Measurements from ENCODE around the gene PLOD3. TPM values are rescaled to one million over a fixed set of nuclear protein-coding genes. Genes with fewer than 3 reads are reported as not detected.

PLOD3 gene
- total and polyA plus RNA-seq, 2 donors from 2014 or later: 53.5 to 78.8 TPM

DNA sequence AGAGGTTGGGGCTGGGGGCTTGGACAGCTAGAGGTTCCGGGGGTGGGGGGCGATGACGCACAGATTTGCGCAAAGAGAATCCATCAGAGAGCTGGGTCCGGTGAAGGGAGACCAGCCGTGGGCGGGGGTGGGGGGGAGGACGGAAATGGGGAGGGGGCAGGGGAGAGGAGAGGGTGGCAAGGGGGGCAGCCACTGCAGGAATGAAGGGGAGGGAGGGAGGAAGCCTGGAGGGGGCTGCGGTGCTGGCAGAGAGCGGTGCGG is 50.8 kb downstream of the PLOD3 start:
- H3K27me3 ChIP-seq (ENCODE audit: control insufficient read depth, insufficient read depth, low read length): peaks cover 59% of the 10 kb centered on the region
- TF ChIP-seq, protein P1, sequence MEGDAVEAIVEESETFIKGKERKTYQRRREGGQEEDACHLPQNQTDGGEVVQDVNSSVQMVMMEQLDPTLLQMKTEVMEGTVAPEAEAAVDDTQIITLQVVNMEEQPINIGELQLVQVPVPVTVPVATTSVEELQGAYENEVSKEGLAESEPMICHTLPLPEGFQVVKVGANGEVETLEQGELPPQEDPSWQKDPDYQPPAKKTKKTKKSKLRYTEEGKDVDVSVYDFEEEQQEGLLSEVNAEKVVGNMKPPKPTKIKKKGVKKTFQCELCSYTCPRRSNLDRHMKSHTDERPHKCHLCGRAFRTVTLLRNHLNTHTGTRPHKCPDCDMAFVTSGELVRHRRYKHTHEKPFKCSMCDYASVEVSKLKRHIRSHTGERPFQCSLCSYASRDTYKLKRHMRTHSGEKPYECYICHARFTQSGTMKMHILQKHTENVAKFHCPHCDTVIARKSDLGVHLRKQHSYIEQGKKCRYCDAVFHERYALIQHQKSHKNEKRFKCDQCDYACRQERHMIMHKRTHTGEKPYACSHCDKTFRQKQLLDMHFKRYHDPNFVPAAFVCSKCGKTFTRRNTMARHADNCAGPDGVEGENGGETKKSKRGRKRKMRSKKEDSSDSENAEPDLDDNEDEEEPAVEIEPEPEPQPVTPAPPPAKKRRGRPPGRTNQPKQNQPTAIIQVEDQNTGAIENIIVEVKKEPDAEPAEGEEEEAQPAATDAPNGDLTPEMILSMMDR (IDR thresholded peaks at IDR 0.05; ENCODE audit: borderline replicate concordance, extremely low read depth, insufficient read depth): no peak
- H3K4me3 ChIP-seq (ENCODE audit: low read length in 3 of 3): no peak overlapping the region
- no peaks in the 10 kb centered on the region for H3K36me3 ChIP-seq (ENCODE audit: control insufficient read depth in 2 of 3, insufficient read depth in 3 of 3, low read length in 3 of 3)
- H3K9ac ChIP-seq (ENCODE audit: low read length in 3 of 3): no peak overlapping the region
- FAIRE-seq (no peak), DNase-seq (no peak)
- no peaks in the 10 kb centered on the region for H3K9me3 ChIP-seq (ENCODE audit: control insufficient read depth in 2 of 3, insufficient read depth in 1 of 3, low read length in 3 of 3)
- H3K27ac ChIP-seq (ENCODE audit: low read depth in 2 of 2, low read length in 2 of 2): no peak overlapping the region
- intact Hi-C loops (cut with DNase I): no loop called here
- peaks cover 0 to 22% (median 5%) of the 10 kb centered on the region in 3 donors for H3K4me1 ChIP-seq (ENCODE audit: control insufficient read depth in 2 of 3, insufficient read depth in 2 of 3, low read depth in 1 of 3, low read length in 3 of 3)

DNA sequence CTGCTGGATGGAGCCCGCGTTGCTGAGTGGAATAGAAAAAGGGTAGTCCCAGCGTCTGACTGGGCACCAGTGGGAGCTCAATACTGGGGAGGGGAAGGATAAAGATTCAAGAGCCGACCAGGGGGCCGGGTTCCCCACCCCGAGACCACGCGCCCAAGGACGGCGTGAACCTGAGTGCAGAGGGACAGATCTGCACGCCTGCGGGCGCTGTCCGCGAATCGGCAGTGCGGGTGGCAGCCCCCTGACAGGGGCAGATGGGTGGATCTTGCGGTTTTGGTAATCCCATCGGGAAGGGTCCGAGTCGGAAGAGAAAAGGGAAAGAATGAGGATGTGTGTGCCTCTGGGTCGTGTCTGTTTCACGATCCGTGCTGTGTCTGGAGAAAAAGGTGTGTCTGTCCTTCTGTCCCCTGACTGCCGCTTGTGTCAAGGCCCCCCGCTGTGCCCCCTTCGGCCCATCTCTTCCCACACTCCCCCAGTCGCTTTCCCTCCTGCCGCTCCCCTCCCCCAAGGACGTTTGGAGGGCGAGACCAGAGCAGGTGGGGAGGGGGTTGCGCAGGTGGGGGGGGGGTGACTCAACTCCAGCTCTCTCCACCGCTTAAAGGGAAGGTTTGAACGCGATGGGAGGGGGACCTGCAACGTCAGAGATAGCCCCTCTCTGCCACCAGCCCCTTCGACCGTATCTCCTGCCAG is 51.3 kb downstream of the PLOD3 start:
- intact Hi-C loops (cut with DNase I): no loop called here
- no peak for FAIRE-seq
- peak in 1 of 5 donors; percentile 67 for DNase-seq

DNA sequence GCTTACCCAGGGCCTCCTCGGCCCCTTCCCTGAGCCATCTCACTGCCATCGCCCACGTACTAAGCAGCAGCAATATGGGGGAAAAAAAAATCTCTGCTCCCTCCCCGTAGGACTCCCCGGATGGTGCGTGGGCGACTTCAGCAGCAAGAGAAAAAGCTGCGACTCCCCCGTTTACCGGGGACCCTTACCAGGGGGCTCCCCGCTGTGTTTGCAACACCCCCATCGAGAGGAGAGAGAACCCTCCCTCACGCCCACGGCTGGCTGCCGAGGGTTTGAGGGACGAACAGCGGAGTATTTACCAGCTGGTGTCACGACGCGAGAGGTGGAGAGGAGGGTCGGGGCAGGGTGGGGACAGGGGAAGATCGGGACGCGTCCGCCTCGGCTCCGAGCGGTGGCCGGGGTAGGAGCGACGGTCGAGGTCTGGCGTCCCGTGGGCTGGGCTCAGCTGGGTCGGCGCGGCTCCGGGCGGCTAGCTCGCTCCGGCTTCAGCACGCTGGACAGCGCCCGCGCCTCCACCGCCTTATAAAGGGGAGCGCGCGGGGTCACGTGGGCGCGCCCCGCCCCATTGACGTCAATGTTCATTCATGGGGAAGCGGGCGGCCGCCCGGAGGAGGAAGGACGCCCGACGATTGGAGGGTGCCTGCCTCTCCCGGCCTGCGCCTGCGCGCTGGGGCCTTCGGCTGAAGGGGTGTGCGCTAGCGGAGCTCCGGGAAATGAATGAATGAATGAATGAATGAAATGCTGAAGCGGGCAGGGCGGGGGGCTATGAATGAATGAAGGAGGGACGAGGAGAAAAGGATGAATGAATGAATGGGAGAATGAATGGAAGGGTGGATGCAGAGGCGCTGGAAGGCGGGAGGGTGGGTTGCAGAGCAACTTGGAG is 52.1 kb downstream of the PLOD3 start, which contains the start of gene VGF:
Gene VGF (minus strand): TSS at position 495 of the 883 bp plus-strand sequence. CDS start 726 bp downstream, outside the sequence.
- no peak within 1 kb of the TSS for H3K27ac ChIP-seq (ENCODE audit: low read depth in 2 of 2, low read length in 2 of 2)
- H3K9me3 ChIP-seq (ENCODE audit: control insufficient read depth in 2 of 3, insufficient read depth in 1 of 3, low read length in 3 of 3): no peaks in the 10 kb centered on the region
- H3K9ac ChIP-seq (ENCODE audit: low read length in 3 of 3): no peak within 1 kb of the TSS
- intact Hi-C loops (cut with DNase I): no loop called here
- no peaks in the 10 kb centered on the region for H3K36me3 ChIP-seq (ENCODE audit: control insufficient read depth in 2 of 3, insufficient read depth in 3 of 3, low read length in 3 of 3)
- DNase-seq (peak; percentile 91 to 98 (median 95)), FAIRE-seq (no peak)
- H3K4me1 ChIP-seq (ENCODE audit: control insufficient read depth in 2 of 3, insufficient read depth in 2 of 3, low read depth in 1 of 3, low read length in 3 of 3): peaks cover 0 to 24% (median 5%) of the 10 kb centered on the region in 3 donors
- TF ChIP-seq, protein P1 (IDR thresholded peaks at IDR 0.05; ENCODE audit: borderline replicate concordance, extremely low read depth, insufficient read depth): no peak
- H3K27me3 ChIP-seq (ENCODE audit: control insufficient read depth, insufficient read depth, low read length): peaks cover 47% of the 10 kb centered on the region
- H3K4me3 ChIP-seq (ENCODE audit: low read length in 3 of 3): peak within 1 kb of the TSS in 1 of 3 donors; percentile 21

More for the DNA sequence above, 51.3 kb downstream of the PLOD3 start:
- H3K27ac ChIP-seq (ENCODE audit: low read depth in 2 of 2, low read length in 2 of 2): no peak overlapping the region
- no peak overlapping the region for H3K9ac ChIP-seq (ENCODE audit: low read length in 3 of 3)
- peaks cover 54% of the 10 kb centered on the region for H3K27me3 ChIP-seq (ENCODE audit: control insufficient read depth, insufficient read depth, low read length)
- peak overlapping the region in 1 of 3 donors; percentile 21 for H3K4me3 ChIP-seq (ENCODE audit: low read length in 3 of 3)
- no peaks in the 10 kb centered on the region for H3K36me3 ChIP-seq (ENCODE audit: control insufficient read depth in 2 of 3, insufficient read depth in 3 of 3, low read length in 3 of 3)
- TF ChIP-seq, protein P1 (IDR thresholded peaks at IDR 0.05; ENCODE audit: borderline replicate concordance, extremely low read depth, insufficient read depth): no peak
- H3K4me1 ChIP-seq (ENCODE audit: control insufficient read depth in 2 of 3, insufficient read depth in 2 of 3, low read depth in 1 of 3, low read length in 3 of 3): peaks cover 0 to 22% (median 5%) of the 10 kb centered on the region in 3 donors
- H3K9me3 ChIP-seq (ENCODE audit: control insufficient read depth in 2 of 3, insufficient read depth in 1 of 3, low read length in 3 of 3): no peaks in the 10 kb centered on the region
